Suprapubic skin (tissue), 4 donors: Measurements from ENCODE around the gene SLC22A31. TPM values are rescaled to one million over a fixed set of nuclear protein-coding genes. Genes with fewer than 3 reads are reported as not detected.

ENCODE experiments used
- DNase-seq, 2 donors: peaks; one replicate each; pipeline ENCODE4 v3.0.0-alpha.2; 2019; ENCODE audit warnings: low spot score in 2 of 2
- H3K27ac ChIP-seq: fragments of 200-600 bp; sonication (generic); one replicate; pipeline ENCODE4 v1.5.1; 2019
- H3K27me3 ChIP-seq: fragments of 200-600 bp; sonication (generic); one replicate; pipeline ENCODE4 v1.5.1; 2019
- H3K36me3 ChIP-seq: fragments of 200-600 bp; sonication (generic); one replicate; pipeline ENCODE4 v1.5.1; 2019
- H3K4me1 ChIP-seq: fragments of 200-600 bp; sonication (generic); one replicate; pipeline ENCODE4 v1.5.1; 2019
- H3K4me3 ChIP-seq: fragments of 200-600 bp; sonication (generic); one replicate; pipeline ENCODE4 v1.5.1; 2019; ENCODE audit warnings: mild to moderate bottlenecking
- H3K9me3 ChIP-seq: fragments of 200-600 bp; sonication (generic); one replicate; pipeline ENCODE4 v1.5.1; 2019
- EP300 ChIP-seq: sonication (generic); formaldehyde crosslinking; IDR thresholded peaks from one replicate; pipeline ENCODE4 v1.6.1; 2017; ENCODE audit warnings: antibody characterized with exemption
- POLR2A ChIP-seq, 2 donors: fragments of 450-650 bp; IDR thresholded peaks; one replicate each; pipeline ENCODE4 v1.6.1; 2017; ENCODE audit warnings: antibody characterized with exemption in 2 of 2, mild to moderate bottlenecking in 2 of 2, moderate library complexity in 2 of 2
- POLR2AphosphoS5 ChIP-seq, 3 donors: sonication (generic); formaldehyde crosslinking; IDR thresholded peaks; one replicate each; pipeline ENCODE4 v1.6.1; 2017; ENCODE audit warnings: antibody characterized with exemption in 3 of 3
- WGBS: methylation state at CpG from one replicate; pipeline ENCODE4 v1.1.5; 2018; 5-methylcytosine and 5-hydroxymethylcytosine counted together
- total RNA-seq, 4 donors: library from RNA; depleted of rRNA; stranded (reverse); fragments of >200 nt; gene quantifications; one replicate each; pipeline ENCODE4 v1.1.0, GENCODE V29; 2016
- TF ChIP-seq, protein P1 (sequence below), 2 donors: fragments of 200-600 bp in 1 of 2; fragments of 450-650 bp in 1 of 2; sonication (generic) in 1 of 2; IDR thresholded peaks; one replicate each; pipeline ENCODE4 v1.5.1; 2016 to 2019; ENCODE audit warnings: antibody characterized with exemption in 2 of 2, mild to moderate bottlenecking in 1 of 2, moderate library complexity in 1 of 2

The SLC22A31 gene
- total RNA-seq, 4 donors from 2014 or later: 0.72 to 6.6 (median 4.7) TPM

DNA sequence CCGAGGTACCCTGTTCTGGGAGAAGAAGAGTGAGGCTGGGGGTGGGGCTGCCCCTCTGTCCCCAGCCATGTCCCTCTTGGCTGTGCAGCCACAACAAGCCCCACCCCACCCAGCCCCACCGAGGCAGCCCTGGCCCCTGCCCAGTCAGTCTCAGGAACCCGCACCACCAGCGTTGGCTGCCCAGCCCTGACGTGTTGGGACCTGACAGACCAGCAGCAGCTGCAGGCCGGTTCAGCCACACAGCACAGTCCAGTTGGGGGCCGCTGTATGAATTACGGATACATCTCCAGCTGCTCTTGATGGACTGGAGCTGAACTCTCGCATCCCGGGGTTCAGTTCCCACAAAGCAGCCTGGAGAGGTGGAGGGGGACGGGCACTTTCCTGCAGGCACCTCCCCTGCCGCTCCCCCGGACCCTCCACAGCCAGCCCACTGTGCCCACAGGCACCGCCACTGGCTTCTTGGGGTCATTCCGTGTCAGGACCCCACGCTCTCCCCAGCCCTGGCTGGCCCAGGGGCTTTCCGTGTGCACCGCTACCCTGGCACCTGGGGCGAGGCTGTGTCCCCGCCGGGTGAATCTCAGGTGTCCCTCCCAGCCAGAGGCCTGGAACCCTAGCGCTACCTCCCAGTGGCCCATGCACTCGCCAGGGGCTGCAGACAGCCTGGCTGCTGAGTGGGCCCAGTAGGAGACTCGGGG lies 21.7 kb downstream of the SLC22A31 start:
- Histone ChIP-seq H3K4me1 (peaks cover 4% of the 10 kb centered on the region), H3K4me3 (no peak overlapping the region), H3K9me3 (no peaks in the 10 kb centered on the region), H3K27ac (no peak overlapping the region), H3K27me3 (peaks cover 36% of the 10 kb centered on the region), H3K36me3 (no peaks in the 10 kb centered on the region)
- WGBS: 92% methylated on average over 6 of the region's 24 CpGs
- DNase-seq: no peak
- no peak for TF ChIP-seq POLR2A (IDR thresholded peaks at IDR 0.05)
- TF ChIP-seq, protein P1, sequence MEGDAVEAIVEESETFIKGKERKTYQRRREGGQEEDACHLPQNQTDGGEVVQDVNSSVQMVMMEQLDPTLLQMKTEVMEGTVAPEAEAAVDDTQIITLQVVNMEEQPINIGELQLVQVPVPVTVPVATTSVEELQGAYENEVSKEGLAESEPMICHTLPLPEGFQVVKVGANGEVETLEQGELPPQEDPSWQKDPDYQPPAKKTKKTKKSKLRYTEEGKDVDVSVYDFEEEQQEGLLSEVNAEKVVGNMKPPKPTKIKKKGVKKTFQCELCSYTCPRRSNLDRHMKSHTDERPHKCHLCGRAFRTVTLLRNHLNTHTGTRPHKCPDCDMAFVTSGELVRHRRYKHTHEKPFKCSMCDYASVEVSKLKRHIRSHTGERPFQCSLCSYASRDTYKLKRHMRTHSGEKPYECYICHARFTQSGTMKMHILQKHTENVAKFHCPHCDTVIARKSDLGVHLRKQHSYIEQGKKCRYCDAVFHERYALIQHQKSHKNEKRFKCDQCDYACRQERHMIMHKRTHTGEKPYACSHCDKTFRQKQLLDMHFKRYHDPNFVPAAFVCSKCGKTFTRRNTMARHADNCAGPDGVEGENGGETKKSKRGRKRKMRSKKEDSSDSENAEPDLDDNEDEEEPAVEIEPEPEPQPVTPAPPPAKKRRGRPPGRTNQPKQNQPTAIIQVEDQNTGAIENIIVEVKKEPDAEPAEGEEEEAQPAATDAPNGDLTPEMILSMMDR (IDR thresholded peaks at IDR 0.05): no peak
- TF ChIP-seq EP300: no peak
- TF ChIP-seq POLR2AphosphoS5 (IDR thresholded peaks at IDR 0.05): no peak

DNA sequence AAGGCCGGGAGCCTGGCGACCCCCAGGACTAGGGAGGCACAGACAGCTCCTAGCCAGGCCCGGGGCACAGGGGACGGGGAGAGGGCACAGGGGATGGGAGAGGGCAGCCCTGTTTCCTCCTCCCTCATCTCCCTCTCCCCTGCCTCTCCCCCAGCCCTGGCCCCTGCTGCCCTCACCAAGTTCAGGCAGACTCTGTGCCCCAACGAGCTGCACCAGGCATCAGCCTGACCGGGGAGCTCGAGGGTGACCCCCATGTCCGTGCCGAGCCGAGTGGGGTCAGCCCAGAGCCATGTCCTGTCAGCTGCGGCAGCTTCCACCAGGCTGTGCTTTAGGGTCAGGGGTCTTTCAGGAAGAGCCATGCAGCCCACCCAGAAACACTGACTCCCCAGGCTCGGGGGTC lies 22.8 kb downstream of the SLC22A31 start:
- Histone ChIP-seq H3K4me1 (peaks cover 4% of the 10 kb centered on the region), H3K27me3 (peaks cover 33% of the 10 kb centered on the region), H3K27ac (no peak overlapping the region), H3K4me3 (no peak overlapping the region), H3K36me3 (no peaks in the 10 kb centered on the region), H3K9me3 (no peaks in the 10 kb centered on the region)
- no peak for DNase-seq
- 76% methylated on average over 4 of the region's 12 CpGs for WGBS
- no peak for TF ChIP-seq POLR2AphosphoS5 (IDR thresholded peaks at IDR 0.05)
- TF ChIP-seq, protein P1 (IDR thresholded peaks at IDR 0.05): no peak
- no peak for TF ChIP-seq EP300
- no peak for TF ChIP-seq POLR2A (IDR thresholded peaks at IDR 0.05)

DNA sequence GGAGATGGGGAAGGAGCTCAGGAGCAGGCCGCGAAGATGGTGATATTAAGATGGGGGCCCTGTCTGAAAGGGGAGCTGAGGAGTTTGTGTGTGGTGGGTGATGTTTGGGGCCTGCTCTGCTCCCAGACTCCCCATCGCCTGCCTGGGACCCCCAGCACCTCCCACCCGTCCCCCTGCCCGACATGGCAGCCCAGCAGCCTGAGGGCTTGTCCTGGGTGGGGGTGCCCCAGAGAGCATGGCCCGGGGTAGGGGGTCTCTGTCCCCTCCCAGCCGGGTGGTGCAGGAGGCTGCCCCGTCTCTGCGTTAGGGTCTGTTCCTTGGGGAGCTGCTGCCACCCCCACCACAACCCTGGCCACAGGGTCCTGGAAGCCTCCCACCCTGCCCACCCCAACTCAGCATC lies 23.6 kb downstream of the SLC22A31 start:
- Histone ChIP-seq H3K27me3 (peaks cover 35% of the 10 kb centered on the region), H3K36me3 (no peaks in the 10 kb centered on the region), H3K4me1 (peaks cover 7% of the 10 kb centered on the region), H3K4me3 (no peak overlapping the region), H3K9me3 (no peaks in the 10 kb centered on the region), H3K27ac (no peak overlapping the region)
- DNase-seq: no peak
- WGBS: 93% methylated on average over 8 of the region's 9 CpGs
- no peak for TF ChIP-seq POLR2A (IDR thresholded peaks at IDR 0.05)
- TF ChIP-seq, protein P1 (IDR thresholded peaks at IDR 0.05): no peak
- no peak for TF ChIP-seq EP300

DNA sequence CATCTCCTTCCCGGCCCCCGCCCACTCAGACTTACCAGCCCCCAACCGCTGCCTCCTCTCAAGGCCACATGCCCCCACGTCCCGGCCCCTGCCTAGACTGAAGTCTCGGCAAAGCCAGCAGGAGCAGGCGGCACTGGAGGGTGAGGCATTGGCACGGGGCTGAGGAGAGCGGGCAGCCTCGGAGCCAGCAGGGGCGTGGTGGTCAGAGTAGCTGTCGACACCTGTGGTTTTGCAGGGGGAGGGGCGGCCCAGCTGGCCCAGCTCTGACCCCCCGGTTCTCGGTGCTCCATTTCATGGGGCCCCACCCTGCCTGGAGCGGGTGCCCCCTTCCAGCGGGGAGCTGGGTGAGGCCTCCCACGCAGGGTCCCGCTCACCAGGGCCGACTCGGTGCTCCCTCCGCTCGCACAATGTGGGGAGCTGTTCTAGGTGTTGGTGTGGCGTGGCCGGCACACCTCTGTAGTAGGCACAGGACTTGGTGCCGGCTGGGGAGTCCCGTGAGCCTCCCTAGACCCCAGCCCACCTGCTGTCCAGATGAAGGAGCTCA lies 24.1 kb downstream of the SLC22A31 start:
- peaks cover 12% of the 10 kb centered on the region for H3K4me1 ChIP-seq
- peaks cover 35% of the 10 kb centered on the region for H3K27me3 ChIP-seq
- DNase-seq: no peak
- H3K27ac ChIP-seq: no peak overlapping the region
- TF ChIP-seq POLR2A (IDR thresholded peaks at IDR 0.05) (no peak), POLR2AphosphoS5 (IDR thresholded peaks at IDR 0.05) (no peak), EP300 (no peak)
- TF ChIP-seq, protein P1 (IDR thresholded peaks at IDR 0.05): no peak
- no peaks in the 10 kb centered on the region for H3K9me3 ChIP-seq
- WGBS: 81% methylated on average over 11 of the region's 27 CpGs
- no peak overlapping the region for H3K4me3 ChIP-seq
- H3K36me3 ChIP-seq: no peaks in the 10 kb centered on the region

DNA sequence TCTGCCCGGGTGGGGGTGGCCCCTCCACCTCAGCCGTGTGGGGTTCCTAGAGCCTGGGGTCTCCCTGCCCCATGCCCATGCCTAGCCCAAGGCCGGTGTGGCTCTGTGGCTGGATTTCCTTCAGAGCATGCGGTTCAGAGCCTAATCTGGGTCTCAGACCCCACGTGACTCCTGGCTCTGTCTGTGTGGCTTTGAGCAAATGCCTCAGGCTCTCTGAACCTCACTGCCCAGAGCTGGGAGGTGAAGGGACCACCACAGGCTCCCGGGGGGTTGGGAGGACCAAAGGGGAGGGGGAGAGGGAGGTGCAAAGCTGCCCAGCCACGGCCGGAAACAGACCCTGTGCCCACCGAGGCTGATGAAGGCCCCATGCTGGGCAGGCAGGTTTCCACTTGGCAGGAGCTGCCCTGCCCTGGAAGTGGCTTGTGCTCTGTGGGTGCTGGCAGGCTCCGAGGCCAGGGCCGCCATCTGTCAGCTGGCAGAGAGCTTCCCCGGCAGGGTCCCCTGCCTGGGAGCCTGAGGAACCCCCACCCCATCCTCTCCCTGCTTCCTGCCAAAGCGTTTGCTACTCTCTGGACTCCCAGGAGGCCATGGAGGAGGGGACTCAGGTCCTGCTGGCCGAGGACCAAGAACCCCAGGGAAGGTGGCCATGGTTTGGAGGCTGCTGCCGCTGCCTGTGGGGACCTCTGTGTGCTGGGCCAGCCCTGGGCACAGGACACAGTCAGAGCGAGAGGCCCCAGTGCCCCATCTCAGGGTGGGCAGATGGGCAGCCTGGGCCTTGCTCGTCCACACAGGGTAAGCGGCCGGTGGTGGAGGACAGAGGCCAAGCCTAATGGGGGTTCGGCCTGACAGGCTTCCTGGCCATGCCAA lies 24.8 kb downstream of the SLC22A31 start:
- H3K27ac ChIP-seq: no peak overlapping the region
- TF ChIP-seq POLR2A (IDR thresholded peaks at IDR 0.05) (no peak), EP300 (no peak)
- TF ChIP-seq, protein P1 (IDR thresholded peaks at IDR 0.05): no peak
- H3K36me3 ChIP-seq: no peaks in the 10 kb centered on the region
- H3K27me3 ChIP-seq: peaks cover 42% of the 10 kb centered on the region
- H3K4me3 ChIP-seq: no peak overlapping the region
- no peaks in the 10 kb centered on the region for H3K9me3 ChIP-seq
- no peak for DNase-seq
- peaks cover 19% of the 10 kb centered on the region for H3K4me1 ChIP-seq
- 50% methylated on average over 8 of the region's 20 CpGs for WGBS
